Epithelial cell of esophagus (primary cell): Measurements from ENCODE around the gene LRRC66.
A peak's percentile ranks its signal among the peaks of the same experiment; 100 is the strongest.

Experiments
- DNase-seq: peaks from one replicate; pipeline ENCODE4 v3.0.0; 2010; ENCODE audit warnings: low read depth
- H3K4me3 ChIP-seq: 2 replicates; pipeline ENCODE4 v1.5.1; 2011; ENCODE audit warnings: mild to moderate bottlenecking, low read length, control low read depth
- TF ChIP-seq, protein P1 (sequence below): IDR thresholded peaks from 2 replicates; pipeline ENCODE4 v1.5.1; 2011; ENCODE audit warnings: low read depth, mild to moderate bottlenecking, low read length, control low read depth, inconsistent platforms; ENCODE audit not compliant: insufficient read depth; ENCODE audit errors: missing control alignments

Gene LRRC66

DNA sequence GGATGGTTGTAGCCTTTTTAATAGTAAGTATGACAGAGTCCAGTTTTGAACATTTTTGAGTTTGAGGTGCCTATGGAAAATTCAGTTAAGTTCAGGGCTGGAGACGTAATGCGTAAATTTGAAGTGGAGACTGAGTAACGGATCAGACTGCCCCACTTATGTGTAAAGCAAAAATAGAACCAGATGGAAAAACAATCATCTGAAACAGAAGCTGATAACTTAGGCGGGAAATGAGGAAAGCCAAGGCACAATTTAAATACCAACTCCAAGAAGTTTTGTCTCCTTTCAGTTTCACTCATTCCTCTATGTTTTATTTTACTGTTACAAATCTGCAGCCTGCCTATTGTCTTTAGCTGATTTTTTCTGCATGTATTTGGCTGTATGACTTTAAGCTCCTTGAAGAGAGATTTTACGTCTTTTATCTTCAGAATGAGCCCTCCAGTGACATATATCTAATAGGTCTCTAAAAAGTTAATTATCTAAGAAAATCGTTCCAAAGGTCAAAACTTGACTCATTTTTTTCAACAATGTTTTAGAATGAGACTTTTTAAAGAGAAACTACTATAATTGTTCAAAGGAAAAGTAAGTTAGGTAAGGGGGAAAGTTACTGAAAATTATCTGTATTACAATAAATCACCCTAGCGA is 16.8 kb upstream of the LRRC66 start:
- H3K4me3 ChIP-seq = peak overlapping the region; percentile 69
- TF ChIP-seq, protein P1, sequence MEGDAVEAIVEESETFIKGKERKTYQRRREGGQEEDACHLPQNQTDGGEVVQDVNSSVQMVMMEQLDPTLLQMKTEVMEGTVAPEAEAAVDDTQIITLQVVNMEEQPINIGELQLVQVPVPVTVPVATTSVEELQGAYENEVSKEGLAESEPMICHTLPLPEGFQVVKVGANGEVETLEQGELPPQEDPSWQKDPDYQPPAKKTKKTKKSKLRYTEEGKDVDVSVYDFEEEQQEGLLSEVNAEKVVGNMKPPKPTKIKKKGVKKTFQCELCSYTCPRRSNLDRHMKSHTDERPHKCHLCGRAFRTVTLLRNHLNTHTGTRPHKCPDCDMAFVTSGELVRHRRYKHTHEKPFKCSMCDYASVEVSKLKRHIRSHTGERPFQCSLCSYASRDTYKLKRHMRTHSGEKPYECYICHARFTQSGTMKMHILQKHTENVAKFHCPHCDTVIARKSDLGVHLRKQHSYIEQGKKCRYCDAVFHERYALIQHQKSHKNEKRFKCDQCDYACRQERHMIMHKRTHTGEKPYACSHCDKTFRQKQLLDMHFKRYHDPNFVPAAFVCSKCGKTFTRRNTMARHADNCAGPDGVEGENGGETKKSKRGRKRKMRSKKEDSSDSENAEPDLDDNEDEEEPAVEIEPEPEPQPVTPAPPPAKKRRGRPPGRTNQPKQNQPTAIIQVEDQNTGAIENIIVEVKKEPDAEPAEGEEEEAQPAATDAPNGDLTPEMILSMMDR = no peak
- DNase-seq = no peak

DNA sequence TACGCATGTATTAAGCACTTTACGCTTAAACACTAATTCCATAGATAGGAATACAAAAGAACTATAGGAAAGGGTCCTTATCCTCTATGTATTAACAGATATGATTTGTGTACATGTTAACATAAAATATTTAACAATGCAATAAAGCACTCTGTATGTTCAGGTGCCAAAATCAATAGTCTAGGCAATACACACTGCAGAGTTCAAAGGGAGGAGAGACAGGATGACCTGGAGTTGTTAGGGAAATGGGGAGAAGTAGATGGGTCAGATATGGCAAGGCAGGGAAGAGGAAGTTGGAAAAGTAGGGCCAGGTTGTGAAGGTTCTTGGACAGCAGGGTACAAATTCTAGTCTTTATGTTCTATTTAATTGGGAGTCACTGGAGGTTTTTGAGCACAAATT is 15.0 kb upstream of the LRRC66 start:
- TF ChIP-seq, protein P1 = no peak
- DNase-seq = no peak
- H3K4me3 ChIP-seq = no peak overlapping the region

DNA sequence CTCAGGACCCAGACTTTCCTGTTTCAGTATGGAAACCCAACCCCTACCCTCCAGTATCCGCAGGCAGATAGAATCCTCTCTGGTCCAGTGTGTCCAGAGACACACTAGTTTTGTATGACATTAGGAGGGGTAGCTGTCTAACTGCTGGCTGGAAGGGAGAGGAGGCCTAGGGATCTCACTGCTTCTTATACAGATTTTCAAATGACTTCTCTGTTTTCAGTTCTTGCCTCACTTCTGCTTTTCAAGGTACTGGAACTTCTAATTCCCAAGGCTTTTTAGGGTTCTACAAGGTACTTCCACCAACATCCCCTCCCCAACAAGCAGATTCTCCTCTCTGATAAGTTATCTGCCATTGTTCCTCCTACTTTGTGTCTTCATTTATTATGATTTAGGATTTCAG is 11.8 kb upstream of the LRRC66 start:
- TF ChIP-seq, protein P1 = no peak
- no peak for DNase-seq

DNA sequence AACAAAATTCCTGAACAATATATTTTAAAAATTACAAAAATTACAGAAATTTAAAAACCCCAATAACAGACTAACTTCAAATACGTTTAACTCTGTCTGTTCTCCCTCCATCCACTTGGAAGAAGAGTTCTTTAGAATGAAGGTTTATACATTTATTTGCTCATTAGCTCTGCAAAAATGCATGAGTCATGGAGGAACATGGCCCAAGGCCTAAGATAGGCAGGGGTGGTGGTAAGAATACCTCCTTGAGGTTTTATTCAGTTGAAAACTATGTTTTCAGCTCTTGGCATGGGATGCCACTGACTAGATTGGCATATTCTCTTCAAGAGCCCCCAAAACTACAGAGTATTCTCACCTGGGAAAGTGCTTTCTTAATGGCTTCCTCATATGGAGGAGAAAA is 8.8 kb upstream of the LRRC66 start:
- TF ChIP-seq, protein P1 = no peak
- DNase-seq = peak; percentile 78
- H3K4me3 ChIP-seq = no peak overlapping the region

More for the DNA sequence above, 11.8 kb upstream of the LRRC66 start:
- no peak overlapping the region for H3K4me3 ChIP-seq

DNA sequence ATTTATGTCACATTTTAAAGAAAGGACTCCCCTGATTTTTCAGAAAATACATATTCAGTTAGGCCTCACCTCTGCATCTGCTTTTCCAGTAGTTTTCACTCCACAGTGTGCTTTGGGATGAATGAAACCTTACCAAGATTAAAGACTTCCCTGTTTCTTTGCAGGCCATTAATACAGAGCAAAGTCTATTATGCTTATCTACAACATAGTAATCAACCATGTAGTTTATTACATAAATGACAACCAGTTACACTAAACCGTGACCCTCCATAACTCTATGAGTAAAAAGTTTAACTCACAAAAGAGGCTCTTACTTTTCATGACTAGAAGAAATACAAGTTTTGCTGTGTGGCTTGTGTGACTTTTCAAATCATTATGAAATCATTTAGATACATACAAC is 2.3 kb downstream of the LRRC66 start:
- TF ChIP-seq, protein P1 = no peak
- DNase-seq = no peak
- H3K4me3 ChIP-seq = no peak overlapping the region

DNA sequence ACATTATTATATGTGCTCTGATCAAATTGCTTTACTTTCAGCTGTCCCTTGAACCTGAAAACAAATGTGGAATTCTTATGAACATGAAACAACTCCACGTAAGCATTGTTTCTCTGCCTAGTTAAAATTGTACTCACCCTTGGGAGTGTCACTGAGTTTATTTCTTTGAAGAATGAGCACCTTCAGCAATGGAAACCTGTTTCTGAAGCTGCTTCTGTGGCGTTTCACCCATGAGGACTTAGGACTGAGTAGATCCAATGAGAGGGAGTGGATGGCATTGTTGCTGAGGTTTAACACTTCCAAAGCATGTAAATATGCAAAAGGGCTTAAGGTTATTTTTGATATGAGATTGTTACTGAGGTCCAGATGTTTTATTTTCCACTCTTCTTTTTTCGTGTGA is 3.2 kb downstream of the LRRC66 start:
- no peak overlapping the region for H3K4me3 ChIP-seq
- TF ChIP-seq, protein P1 = no peak
- DNase-seq = no peak

DNA sequence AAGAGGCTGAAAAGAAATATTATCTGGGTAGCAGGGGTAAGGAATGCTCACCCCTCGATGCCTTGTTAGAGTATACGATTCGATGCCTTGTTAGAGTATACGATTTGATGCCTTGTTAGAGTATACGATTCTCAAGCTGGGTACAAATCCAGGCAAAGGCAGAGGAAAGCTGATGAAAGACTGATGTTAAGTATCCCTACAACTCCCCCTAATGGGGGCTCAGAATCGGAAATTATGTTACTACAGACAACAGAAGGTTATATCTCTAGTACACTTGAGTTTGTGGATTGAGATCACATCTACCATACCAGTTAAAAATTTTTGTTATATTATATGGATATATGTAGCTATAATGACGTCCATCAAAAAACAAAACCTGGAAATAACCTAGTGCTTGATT is 4.8 kb downstream of the LRRC66 start:
- TF ChIP-seq, protein P1 = no peak
- no peak for DNase-seq
- H3K4me3 ChIP-seq = no peak overlapping the region
